HepG2 (cell line): ENCODE measurements around the gene SPSB1. TPM values are rescaled to one million over a fixed set of nuclear protein-coding genes. Genes with fewer than 3 reads are reported as not detected.
A peak's percentile ranks its signal among the peaks of the same experiment; 100 is the strongest.

ENCODE experiments used
- GZF1 ChIP-seq: sonication (generic); formaldehyde crosslinking; IDR thresholded peaks from 2 replicates; pipeline ENCODE4 v1.5.1; 2020; ENCODE audit warnings: mild to moderate bottlenecking, missing genetic modification reagents
- ISX ChIP-seq: sonication (generic); formaldehyde crosslinking; conservative IDR thresholded peaks from 2 replicates; pipeline ENCODE4 v1.5.0; 2020; ENCODE audit warnings: missing genetic modification reagents
- MATR3 ChIP-seq: sonication (generic); formaldehyde crosslinking; IDR thresholded peaks from 2 replicates; pipeline ENCODE4 v1.4.0; 2020; ENCODE audit warnings: missing genetic modification reagents
- NRL ChIP-seq: sonication (generic); formaldehyde crosslinking; IDR thresholded peaks from 2 replicates; pipeline ENCODE4 v1.5.0; 2020; ENCODE audit warnings: missing genetic modification reagents, mild to moderate bottlenecking, moderate library complexity, borderline replicate concordance
- RELA ChIP-seq: sonication (generic); formaldehyde crosslinking; IDR thresholded peaks from 2 replicates; pipeline ENCODE4 v1.4.0; 2020; ENCODE audit warnings: missing genetic modification reagents
- U2AF2 ChIP-seq: fragments of 200-400 bp; formaldehyde crosslinking; IDR thresholded peaks from 2 replicates; pipeline ENCODE4 v1.6.1; 2017; ENCODE audit warnings: low read depth, mild to moderate bottlenecking, low read length
- ZFX ChIP-seq: sonication (generic); formaldehyde crosslinking; IDR thresholded peaks from 2 replicates; pipeline ENCODE4 v1.4.0; 2020; ENCODE audit warnings: mild to moderate bottlenecking, low read depth, missing genetic modification reagents, moderate library complexity
- ZNF33A ChIP-seq: sonication (generic); formaldehyde crosslinking; IDR thresholded peaks from 2 replicates; pipeline ENCODE4 v1.5.1; 2020; ENCODE audit warnings: missing genetic modification reagents, mild to moderate bottlenecking, moderate library complexity, borderline replicate concordance
- ZNF550 ChIP-seq: sonication (generic); formaldehyde crosslinking; IDR thresholded peaks from 2 replicates; pipeline ENCODE4 v1.4.0; 2020; ENCODE audit warnings: mild to moderate bottlenecking, missing genetic modification reagents, borderline replicate concordance
- polyA plus RNA-seq, 8 experiments: library from polyadenylated mRNA; depleted of rRNA in 3 of 8; stranded (reverse) in 7 of 8; unstranded in 1 of 8; fragments of >200 nt; fragmentation: Illumina TruSeq in 4 of 8; extraction: Trizol in 4 of 8; gene quantifications; 2 replicates each; pipeline versions ENCODE4 v1.2.1 to v1.2.3, GENCODE V29; 2011 to 2016; ENCODE audit warnings: low read depth in 4 of 8, missing spikeins in 1 of 8, mixed read lengths in 1 of 8; ENCODE audit not compliant: insufficient read depth in 1 of 8
- total RNA-seq, 5 experiments: library from RNA; depleted of rRNA; stranded (reverse); fragments of >200 nt; fragmentation: Illumina TruSeq; extraction: Trizol; gene quantifications; 2 replicates each; pipeline ENCODE4 v1.2.3, GENCODE V29; 2016; ENCODE audit warnings: low read depth in 1 of 5
- TF ChIP-seq, protein P1 (sequence below): sonication (generic); formaldehyde crosslinking; IDR thresholded peaks from 2 replicates; pipeline ENCODE4 v1.5.1; 2020; ENCODE audit warnings: mild to moderate bottlenecking, missing genetic modification reagents
- TF ChIP-seq, protein P2 (sequence below): sonication (generic); formaldehyde crosslinking; IDR thresholded peaks from 2 replicates; pipeline ENCODE4 v1.8.0; 2022; ENCODE audit warnings: missing genetic modification reagents, mild to moderate bottlenecking, moderate library complexity, borderline replicate concordance
- TF ChIP-seq, protein P3 (sequence below): sonication (generic); formaldehyde crosslinking; IDR thresholded peaks from 2 replicates; pipeline ENCODE4 v1.4.0; 2020; ENCODE audit warnings: mild to moderate bottlenecking, missing genetic modification reagents
- TF ChIP-seq, protein P4 (sequence below): sonication (generic); formaldehyde crosslinking; IDR thresholded peaks from 2 replicates; pipeline ENCODE4 v1.8.0; 2022; ENCODE audit warnings: mild to moderate bottlenecking, missing genetic modification reagents; ENCODE audit not compliant: insufficient replicate concordance
- TF ChIP-seq, protein P5 (sequence below): sonication (generic); formaldehyde crosslinking; IDR thresholded peaks from 2 replicates; pipeline ENCODE4 v1.4.0; 2020; ENCODE audit warnings: missing genetic modification reagents

Gene SPSB1
- total and polyA plus RNA-seq, 2 of the 13 experiments (the other 11 are each of a cell fraction or from before 2014, with no cell fraction given): 5.0 to 8.0 TPM

DNA sequence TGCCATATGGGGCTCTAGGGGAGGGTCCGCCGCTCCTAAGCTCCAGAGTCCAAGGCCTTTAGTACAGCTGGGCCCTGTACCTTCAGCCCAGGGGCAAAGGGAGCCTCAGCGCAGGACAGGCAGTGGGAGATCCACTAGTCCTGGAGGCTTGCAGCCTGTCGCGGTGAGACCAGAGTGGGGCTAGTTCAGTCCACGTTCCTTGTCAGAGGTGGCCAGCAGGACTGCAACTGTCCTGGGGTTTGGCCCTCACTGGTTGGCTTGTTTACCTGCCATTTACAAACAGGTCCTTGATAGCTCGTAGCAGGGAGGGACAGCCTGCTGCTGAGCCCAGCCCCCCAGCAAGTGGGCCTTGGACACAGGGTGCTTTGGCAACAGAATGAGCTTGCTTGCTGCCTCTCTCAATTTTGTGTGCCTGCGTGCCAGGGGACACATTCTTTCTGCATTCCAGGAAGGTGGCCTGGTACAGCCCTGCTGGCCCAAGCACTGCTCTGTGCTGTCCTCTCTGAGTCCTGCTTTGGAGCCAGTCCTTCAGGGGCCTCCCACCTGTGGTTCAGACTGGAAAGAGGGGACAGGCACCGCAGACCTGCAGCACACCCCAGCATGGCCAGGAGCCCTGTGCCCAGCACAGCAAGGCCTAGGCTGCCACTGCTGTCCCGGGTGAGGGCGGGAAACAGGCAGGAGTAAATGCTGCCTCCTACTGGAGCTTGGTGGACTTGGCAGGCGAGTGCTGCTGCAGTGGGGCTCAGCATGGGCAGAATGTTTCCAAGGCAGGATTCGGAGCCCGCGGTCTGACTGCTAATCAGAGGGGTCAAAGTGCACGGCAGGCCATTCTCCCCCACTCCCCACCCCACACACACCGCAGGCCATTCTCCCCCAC lies 42.9 kb upstream of the SPSB1 start (continued):
- TF ChIP-seq, protein P1, sequence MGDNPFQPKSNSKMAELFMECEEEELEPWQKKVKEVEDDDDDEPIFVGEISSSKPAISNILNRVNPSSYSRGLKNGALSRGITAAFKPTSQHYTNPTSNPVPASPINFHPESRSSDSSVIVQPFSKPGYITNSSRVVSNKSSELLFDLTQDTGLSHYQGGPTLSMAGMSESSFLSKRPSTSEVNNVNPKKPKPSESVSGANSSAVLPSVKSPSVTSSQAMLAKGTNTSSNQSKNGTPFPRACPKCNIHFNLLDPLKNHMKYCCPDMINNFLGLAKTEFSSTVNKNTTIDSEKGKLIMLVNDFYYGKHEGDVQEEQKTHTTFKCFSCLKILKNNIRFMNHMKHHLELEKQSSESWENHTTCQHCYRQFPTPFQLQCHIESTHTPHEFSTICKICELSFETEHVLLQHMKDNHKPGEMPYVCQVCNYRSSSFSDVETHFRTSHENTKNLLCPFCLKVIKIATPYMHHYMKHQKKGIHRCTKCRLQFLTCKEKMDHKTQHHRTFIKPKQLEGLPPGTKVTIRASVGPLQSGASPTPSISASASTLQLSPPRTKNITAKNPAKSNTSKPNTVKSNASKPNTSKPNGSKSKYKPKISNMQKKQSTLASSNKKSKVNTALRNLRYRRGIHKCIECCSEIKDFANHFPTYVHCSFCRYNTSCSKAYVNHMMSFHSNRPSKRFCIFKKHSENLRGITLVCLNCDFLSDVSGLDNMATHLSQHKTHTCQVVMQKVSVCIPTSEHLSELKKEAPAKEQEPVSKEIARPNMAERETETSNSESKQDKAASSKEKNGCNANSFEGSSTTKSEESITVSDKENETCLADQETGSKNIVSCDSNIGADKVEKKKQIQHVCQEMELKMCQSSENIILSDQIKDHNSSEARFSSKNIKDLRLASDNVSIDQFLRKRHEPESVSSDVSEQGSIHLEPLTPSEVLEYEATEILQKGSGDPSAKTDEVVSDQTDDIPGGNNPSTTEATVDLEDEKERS (CRISPR knock-in tag): peak; percentile 87
- TF ChIP-seq GZF1 (no peak; the same call in 1 of the 2 replicates), ZFX (CRISPR knock-in tag) (peak; percentile 91), ZNF33A (CRISPR knock-in tag) (no peak), ZNF550 (CRISPR knock-in tag) (0 out of 2 replicates have a peak, but pooled peaks have one; percentile 68), U2AF2 (no peak), NRL (no peak; the same call in 1 of the 2 replicates), MATR3 (CRISPR knock-in tag) (no peak), RELA (CRISPR knock-in tag) (no peak; the same call in 1 of the 2 replicates), ISX (CRISPR knock-in tag) (no peak)
- TF ChIP-seq, protein P2, sequence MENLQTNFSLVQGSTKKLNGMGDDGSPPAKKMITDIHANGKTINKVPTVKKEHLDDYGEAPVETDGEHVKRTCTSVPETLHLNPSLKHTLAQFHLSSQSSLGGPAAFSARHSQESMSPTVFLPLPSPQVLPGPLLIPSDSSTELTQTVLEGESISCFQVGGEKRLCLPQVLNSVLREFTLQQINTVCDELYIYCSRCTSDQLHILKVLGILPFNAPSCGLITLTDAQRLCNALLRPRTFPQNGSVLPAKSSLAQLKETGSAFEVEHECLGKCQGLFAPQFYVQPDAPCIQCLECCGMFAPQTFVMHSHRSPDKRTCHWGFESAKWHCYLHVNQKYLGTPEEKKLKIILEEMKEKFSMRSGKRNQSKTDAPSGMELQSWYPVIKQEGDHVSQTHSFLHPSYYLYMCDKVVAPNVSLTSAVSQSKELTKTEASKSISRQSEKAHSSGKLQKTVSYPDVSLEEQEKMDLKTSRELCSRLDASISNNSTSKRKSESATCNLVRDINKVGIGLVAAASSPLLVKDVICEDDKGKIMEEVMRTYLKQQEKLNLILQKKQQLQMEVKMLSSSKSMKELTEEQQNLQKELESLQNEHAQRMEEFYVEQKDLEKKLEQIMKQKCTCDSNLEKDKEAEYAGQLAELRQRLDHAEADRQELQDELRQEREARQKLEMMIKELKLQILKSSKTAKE (CRISPR knock-in tag): no peak
- TF ChIP-seq, protein P3, sequence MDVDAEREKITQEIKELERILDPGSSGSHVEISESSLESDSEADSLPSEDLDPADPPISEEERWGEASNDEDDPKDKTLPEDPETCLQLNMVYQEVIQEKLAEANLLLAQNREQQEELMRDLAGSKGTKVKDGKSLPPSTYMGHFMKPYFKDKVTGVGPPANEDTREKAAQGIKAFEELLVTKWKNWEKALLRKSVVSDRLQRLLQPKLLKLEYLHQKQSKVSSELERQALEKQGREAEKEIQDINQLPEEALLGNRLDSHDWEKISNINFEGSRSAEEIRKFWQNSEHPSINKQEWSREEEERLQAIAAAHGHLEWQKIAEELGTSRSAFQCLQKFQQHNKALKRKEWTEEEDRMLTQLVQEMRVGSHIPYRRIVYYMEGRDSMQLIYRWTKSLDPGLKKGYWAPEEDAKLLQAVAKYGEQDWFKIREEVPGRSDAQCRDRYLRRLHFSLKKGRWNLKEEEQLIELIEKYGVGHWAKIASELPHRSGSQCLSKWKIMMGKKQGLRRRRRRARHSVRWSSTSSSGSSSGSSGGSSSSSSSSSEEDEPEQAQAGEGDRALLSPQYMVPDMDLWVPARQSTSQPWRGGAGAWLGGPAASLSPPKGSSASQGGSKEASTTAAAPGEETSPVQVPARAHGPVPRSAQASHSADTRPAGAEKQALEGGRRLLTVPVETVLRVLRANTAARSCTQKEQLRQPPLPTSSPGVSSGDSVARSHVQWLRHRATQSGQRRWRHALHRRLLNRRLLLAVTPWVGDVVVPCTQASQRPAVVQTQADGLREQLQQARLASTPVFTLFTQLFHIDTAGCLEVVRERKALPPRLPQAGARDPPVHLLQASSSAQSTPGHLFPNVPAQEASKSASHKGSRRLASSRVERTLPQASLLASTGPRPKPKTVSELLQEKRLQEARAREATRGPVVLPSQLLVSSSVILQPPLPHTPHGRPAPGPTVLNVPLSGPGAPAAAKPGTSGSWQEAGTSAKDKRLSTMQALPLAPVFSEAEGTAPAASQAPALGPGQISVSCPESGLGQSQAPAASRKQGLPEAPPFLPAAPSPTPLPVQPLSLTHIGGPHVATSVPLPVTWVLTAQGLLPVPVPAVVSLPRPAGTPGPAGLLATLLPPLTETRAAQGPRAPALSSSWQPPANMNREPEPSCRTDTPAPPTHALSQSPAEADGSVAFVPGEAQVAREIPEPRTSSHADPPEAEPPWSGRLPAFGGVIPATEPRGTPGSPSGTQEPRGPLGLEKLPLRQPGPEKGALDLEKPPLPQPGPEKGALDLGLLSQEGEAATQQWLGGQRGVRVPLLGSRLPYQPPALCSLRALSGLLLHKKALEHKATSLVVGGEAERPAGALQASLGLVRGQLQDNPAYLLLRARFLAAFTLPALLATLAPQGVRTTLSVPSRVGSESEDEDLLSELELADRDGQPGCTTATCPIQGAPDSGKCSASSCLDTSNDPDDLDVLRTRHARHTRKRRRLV (CRISPR knock-in tag): no peak; the same call in 1 of the 2 replicates
- TF ChIP-seq, protein P4, sequence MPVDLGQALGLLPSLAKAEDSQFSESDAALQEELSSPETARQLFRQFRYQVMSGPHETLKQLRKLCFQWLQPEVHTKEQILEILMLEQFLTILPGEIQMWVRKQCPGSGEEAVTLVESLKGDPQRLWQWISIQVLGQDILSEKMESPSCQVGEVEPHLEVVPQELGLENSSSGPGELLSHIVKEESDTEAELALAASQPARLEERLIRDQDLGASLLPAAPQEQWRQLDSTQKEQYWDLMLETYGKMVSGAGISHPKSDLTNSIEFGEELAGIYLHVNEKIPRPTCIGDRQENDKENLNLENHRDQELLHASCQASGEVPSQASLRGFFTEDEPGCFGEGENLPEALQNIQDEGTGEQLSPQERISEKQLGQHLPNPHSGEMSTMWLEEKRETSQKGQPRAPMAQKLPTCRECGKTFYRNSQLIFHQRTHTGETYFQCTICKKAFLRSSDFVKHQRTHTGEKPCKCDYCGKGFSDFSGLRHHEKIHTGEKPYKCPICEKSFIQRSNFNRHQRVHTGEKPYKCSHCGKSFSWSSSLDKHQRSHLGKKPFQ (CRISPR knock-in tag): peak; percentile 50
- TF ChIP-seq, protein P5, sequence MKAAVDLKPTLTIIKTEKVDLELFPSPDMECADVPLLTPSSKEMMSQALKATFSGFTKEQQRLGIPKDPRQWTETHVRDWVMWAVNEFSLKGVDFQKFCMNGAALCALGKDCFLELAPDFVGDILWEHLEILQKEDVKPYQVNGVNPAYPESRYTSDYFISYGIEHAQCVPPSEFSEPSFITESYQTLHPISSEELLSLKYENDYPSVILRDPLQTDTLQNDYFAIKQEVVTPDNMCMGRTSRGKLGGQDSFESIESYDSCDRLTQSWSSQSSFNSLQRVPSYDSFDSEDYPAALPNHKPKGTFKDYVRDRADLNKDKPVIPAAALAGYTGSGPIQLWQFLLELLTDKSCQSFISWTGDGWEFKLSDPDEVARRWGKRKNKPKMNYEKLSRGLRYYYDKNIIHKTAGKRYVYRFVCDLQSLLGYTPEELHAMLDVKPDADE: no peak
